ENCODE measurements around the gene RIIAD1. TPM values are rescaled to one million over a fixed set of nuclear protein-coding genes. Genes with fewer than 3 reads are reported as not detected.

The RIIAD1 gene
- polyA plus RNA-seq, 3 donors = not detected

GRCh38 chr1:151777317-151777716 lies 56.0 kb downstream of the RIIAD1 start:
- no peaks in the 10 kb centered on the region for H3K79me2 ChIP-seq (ENCODE audit: insufficient read depth, low read length)
- H3K36me3 Mint-ChIP-seq = peaks cover 19 to 21% of the 10 kb centered on the region in 2 donors

More at GRCh38 chr1:151777317-151777716, 56.0 kb downstream of the RIIAD1 start:
- 93% methylated on average over 3 of the region's 4 CpGs for WGBS (ENCODE audit: insufficient coverage)
- no peak overlapping the region for H3K27ac Mint-ChIP-seq
- no peak overlapping the region for H3K4me3 ChIP-seq (replicated peaks in 1 of 3; ENCODE audit: low read depth in 2 of 3, low read length in 3 of 3)
- no peaks in the 10 kb centered on the region for H3K27me3 ChIP-seq (ENCODE audit: control insufficient read depth in 2 of 2, insufficient read depth in 2 of 2, low read length in 2 of 2)
- no peaks in the 10 kb centered on the region for H4K20me1 ChIP-seq (ENCODE audit: insufficient read depth, low read length)
- peaks cover 0 to 3% (median 0%) of the 10 kb centered on the region in 7 donors for H3K9me3 Mint-ChIP-seq
- DNase-seq = no peak
- no peaks in the 10 kb centered on the region for H3K4me1 ChIP-seq (ENCODE audit: control insufficient read depth in 1 of 2, insufficient read depth in 2 of 2, low read length in 2 of 2)
- peaks cover 0 to 4% of the 10 kb centered on the region in 2 donors for H3K36me3 ChIP-seq (replicated peaks in 1 of 2; ENCODE audit: control insufficient read depth in 1 of 2, insufficient read depth in 2 of 2, low read length in 2 of 2)
- H3K4me1 Mint-ChIP-seq = peaks cover 3% of the 10 kb centered on the region
- no peak overlapping the region for H2AFZ ChIP-seq (ENCODE audit: insufficient read depth, low read depth, low read length, poor library complexity, severe bottlenecking)
- H3K27ac ChIP-seq (ENCODE audit: low read depth in 1 of 2, low read length in 2 of 2) = no peak overlapping the region
- H3K27me3 Mint-ChIP-seq (ENCODE audit: low read depth in 3 of 3) = peaks cover 0 to 3% (median 0%) of the 10 kb centered on the region in 3 donors
- no peak overlapping the region for H3K9ac ChIP-seq (ENCODE audit: insufficient read depth, low read length, poor library complexity, severe bottlenecking)
- intact Hi-C loops (cut with micrococcal nuclease) = no loop called here
- H3K9me3 ChIP-seq (replicated peaks in 1 of 2; ENCODE audit: control insufficient read depth in 1 of 2, insufficient read depth in 1 of 2, low read length in 2 of 2) = no peaks in the 10 kb centered on the region
- no peak for TF ChIP-seq CTCF (IDR thresholded peaks at IDR 0.05)
- H3K4me3 Mint-ChIP-seq = no peak overlapping the region
- H3K4me2 ChIP-seq (replicated peaks; ENCODE audit: extremely low read depth, low read length, poor library complexity, severe bottlenecking) = no peak overlapping the region

Small RNA genes within 50 kb of the gene (small RNA-seq; reads per million reads assigned to genes)
- not detected for gene RNU6-662P (ENCODE audit: insufficient read length, low read depth)

Other genes starting within 250 kb of the RIIAD1 start
- not detected for gene CGN, start 210.1 kb upstream of the RIIAD1 start, polyA plus RNA-seq
- gene TUFT1, start 181.2 kb upstream of the RIIAD1 start, polyA plus RNA-seq = 1 to 10 TPM; 1.5 to 1.7 (median 1.6) TPM
- gene SNX27, start 109.5 kb upstream of the RIIAD1 start, polyA plus RNA-seq = 10 to 100 TPM; 40.1 to 57.1 (median 47.6) TPM
- gene CELF3, start 4.7 kb upstream of the RIIAD1 start, polyA plus RNA-seq = not detected
- 10 to 100 TPM; 25.6 to 56.6 (median 56.4) TPM for gene MRPL9, start 42.0 kb downstream of the RIIAD1 start, polyA plus RNA-seq
- 1 to 10 TPM in 2 of 3 donors, under 1 TPM in 1; 0.72 to 1.6 (median 1.1) TPM for gene TDRKH, start 69.0 kb downstream of the RIIAD1 start, polyA plus RNA-seq
- gene LINGO4, start 83.9 kb downstream of the RIIAD1 start, polyA plus RNA-seq = not detected
- gene RORC, start 110.3 kb downstream of the RIIAD1 start, polyA plus RNA-seq = under 1 TPM in 1 of 3 donors, not detected in 2; 0.03 TPM
- gene C2CD4D, start 118.3 kb downstream of the RIIAD1 start, polyA plus RNA-seq = not detected
- not detected for gene THEM5, start 132.2 kb downstream of the RIIAD1 start, polyA plus RNA-seq
- 1 to 10 TPM; 3.7 to 6.0 (median 4.6) TPM for gene THEM4, start 188.0 kb downstream of the RIIAD1 start, polyA plus RNA-seq

Data from CD14-positive monocyte (primary cell).